OCI-LY3 (cell line): ENCODE measurements around the gene SRGAP2C.
"Not testable (repeated sequence)": the region's sequence is repeated elsewhere in the genome, so short reads cannot be mapped to it uniquely, and the experiment has no call there.

Source experiments
- CTCF ChIP-seq: fragments of 200-600, 300-600 bp; sonication (generic); IDR thresholded peaks from 2 replicates; pipeline ENCODE4 v1.5.1; 2014; ENCODE audit warnings: antibody characterized with exemption, low read length, low read depth
- EZH2phosphoT487 ChIP-seq: fragments of 200-600 bp; shearing (Covaris generic); IDR thresholded peaks from 2 replicates; pipeline ENCODE4 v1.6.1; 2018; ENCODE audit warnings: antibody characterized with exemption, mixed run types, low read depth

- not testable (repeated sequence) for TF ChIP-seq CTCF, EZH2phosphoT487
These were observed 107.8 kb downstream of the SRGAP2C start for GRCh38 chr1:121292590-121292989.
